Stimulated activated CD8-positive, alpha-beta memory T cell treated with anti-CD3 and anti-CD28 coated beads, Interleukin-7, amount 100 ng/mL, for 24 hours (primary cell): ENCODE results near the gene NFIL3.

ENCODE experiments used
- DNase-seq: peaks from one replicate; pipeline ENCODE4 v3.0.0-alpha.2; 2020; ENCODE audit warnings: low read depth

Gene NFIL3

GRCh38 chr9:91421971-91422757 is 1.5 kb downstream of the NFIL3 start:
- no peak for DNase-seq

DNA sequence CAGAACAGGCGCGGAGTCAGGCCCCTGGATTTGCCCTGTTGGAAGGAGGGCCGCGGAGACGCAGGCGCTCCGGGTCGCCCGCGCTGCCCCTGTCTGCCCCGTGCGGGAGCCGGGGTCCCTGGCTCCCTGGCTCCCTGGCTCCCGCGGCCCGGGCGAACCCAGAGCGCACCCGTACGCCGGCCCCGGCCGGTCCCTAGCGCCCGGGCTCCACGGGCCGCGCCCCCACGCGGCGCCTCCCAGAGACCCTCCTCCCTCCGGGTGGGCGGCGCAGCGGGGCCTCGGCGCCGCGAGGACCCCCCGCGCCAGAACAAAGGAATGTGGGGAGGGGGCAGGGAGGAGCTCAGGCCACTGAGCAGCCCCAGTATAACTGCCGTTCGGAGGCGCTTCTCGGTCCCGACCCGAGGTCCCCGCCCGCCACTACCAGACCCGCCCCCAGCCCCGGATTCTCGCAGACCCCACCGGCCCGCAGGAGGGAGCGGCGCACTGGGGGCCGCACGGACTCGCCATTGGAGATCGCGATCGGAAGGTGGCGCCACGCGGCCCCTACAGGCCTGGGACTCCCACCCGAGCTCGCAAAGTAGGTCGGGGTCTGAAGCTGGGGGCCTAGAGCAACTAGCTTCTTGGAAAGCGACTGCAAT is 2.4 kb downstream of the NFIL3 start:
- no peak for DNase-seq

DNA sequence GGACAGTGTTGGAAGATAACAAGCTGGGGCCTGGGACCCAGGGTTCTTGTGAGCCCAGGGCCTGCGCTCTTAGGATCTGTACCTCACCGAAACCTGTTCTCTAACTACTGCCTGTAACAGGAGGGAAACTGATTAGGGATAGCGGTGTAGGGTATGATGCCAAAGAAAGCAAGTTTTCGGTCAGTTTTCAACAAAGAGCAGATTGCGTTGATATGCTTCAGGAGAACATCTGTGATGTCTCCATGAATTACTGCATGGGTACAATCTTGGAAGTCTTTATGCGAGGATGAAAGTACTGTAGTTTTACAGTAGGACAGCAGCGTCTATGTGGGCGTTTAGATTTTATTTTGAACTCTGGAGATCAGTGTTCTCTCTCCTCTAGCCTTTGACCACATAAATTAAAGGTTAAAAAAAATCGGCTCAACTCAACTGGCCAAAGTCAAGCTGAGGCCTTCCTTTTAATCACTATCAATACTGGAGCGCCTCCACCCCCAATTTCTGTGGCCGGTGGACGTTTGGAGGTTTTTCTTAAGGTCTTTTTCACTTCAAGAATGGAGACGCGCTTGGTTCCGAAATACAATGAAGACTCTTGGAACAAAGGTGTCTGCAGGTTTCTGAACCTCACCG is 3.0 kb downstream of the NFIL3 start:
- DNase-seq: no peak

DNA sequence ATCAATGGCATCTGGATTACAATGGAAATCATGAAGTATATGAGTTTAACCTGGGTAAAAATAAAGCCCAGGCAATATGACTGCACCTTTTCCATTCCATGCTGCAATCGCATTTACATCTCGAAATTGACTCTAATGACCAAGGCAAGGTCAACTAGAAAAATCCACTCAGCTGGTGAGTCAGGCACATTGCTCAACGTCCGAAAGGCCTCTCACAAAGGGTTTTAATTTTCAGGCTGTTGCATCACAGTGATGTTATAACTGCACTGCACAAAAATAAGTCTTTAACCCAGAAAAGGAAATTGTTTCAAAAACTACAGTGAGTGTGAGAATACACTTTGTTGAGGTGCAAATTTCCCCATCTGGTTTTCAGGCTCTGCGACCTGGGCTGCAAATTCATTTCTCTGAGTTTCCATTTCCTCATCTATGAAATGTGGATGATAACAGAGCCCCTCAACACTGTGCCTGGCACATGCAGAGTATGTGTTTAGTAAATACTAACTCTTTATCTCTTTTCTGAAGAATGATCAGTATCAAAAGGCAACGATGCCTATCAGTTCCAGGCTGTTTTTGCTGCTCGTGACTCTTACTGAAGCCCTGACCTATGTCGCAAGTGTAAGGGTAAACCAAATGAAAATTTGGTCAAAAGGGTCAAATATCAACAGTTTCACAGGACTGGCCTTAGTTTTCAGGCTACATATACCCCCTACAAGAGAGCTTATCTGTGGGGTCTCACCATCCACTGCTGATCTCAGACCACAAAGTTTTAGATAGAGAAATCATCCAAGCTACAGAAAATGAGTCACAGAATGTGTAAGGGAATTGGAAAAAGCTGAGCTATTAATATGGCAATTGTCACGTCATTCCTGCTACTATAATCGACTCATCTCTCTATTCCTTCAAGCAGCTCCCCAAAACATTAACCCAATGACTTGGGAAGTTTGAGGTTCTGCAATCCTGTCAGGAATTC is 4.1 kb downstream of the NFIL3 start:
- DNase-seq: no peak

- no peak for DNase-seq
These were observed 5.4 kb downstream of the NFIL3 start for GRCh38 chr9:91418215-91418610.

GRCh38 chr9:91417602-91418214 is 5.9 kb downstream of the NFIL3 start:
- DNase-seq: no peak

DNA sequence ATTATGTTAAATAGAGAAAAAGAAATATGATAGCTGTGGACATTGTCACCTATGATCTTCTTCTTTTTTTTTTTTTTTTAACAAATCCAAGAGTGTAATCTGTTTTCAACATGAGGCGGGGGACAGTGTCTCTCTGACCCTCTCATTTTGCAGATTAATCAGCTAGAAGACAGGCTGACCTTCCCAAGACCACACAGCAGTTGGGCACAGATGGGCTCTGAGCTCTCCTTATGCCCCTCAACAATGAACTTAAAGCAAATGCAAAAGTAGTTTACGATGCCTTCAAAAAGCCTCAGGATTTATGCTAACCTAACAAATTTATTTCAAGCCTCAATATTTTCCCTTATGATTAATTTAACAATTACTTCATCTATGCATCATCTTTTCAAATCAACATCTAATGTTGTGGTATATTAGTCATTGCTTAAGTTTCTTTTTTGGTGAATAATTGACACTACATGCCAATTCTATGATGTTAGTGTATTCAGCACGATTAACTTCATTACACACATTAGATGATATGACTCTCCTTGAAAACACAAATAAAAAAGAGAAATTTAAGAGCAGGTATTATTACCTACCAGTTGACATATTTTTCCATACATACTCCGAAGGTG is 7.4 kb downstream of the NFIL3 start:
- DNase-seq: no peak

DNA sequence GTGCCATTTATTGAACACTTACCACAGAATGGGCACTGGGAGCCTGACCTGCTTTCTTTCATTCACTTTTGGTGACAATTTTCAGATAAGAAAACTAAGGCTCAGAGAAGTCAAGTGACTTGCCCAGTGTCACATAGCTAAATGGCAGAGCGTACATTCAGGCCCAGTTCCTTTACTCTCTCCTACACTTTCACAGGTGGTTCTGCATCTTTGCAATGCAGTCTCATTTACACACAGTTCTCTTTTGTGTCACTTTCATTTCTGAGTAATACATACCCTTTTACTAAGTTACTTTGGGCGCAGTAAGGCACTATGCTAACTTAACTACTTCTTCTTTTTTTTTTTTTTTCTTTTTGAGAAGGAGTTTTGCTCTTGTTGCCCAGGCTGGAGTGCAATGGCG is 8.3 kb downstream of the NFIL3 start:
- DNase-seq: no peak

DNA sequence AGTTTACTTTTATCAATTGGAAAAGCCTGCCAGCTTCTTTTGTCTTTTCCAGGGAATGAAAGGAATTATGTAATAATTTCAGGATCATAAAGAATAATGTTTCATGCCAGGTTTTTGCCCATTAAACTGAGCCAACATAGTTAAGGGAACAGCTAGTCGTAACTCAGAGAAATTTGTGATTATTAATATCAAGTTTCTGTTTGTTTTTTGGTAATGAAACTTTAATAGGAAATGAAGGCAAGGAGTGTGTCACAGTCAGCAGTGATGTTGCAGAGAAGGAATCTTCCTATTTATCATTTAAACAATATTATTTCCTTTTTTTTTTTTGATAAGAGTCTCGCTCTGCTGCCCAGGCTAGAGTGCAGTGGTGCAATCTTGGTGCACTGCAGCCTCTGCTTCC is 10.7 kb downstream of the NFIL3 start:
- DNase-seq: no peak

- no peak for DNase-seq
These were observed 12.4 kb downstream of the NFIL3 start for GRCh38 chr9:91411096-91411771.

- no peak for DNase-seq
These were observed 13.5 kb downstream of the NFIL3 start for GRCh38 chr9:91410161-91410560.

DNA sequence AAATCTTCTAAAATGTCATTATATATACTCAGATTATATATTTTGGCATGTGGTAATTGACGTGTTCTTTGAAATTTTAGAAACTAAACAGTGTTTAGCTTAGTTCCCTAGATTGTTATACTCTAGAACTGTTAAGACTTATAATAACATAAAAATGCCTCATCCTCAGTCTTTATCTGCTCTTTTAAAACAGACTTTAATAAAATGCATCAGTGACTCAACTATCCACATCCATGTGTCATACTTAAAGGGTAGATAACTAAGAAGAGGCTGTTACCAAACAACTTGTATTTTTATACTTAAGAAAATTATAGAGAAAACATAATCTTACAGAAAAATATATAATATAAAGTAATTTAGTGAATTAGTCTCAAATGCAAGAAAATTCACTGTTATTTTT is 15.2 kb downstream of the NFIL3 start:
- DNase-seq: no peak

DNA sequence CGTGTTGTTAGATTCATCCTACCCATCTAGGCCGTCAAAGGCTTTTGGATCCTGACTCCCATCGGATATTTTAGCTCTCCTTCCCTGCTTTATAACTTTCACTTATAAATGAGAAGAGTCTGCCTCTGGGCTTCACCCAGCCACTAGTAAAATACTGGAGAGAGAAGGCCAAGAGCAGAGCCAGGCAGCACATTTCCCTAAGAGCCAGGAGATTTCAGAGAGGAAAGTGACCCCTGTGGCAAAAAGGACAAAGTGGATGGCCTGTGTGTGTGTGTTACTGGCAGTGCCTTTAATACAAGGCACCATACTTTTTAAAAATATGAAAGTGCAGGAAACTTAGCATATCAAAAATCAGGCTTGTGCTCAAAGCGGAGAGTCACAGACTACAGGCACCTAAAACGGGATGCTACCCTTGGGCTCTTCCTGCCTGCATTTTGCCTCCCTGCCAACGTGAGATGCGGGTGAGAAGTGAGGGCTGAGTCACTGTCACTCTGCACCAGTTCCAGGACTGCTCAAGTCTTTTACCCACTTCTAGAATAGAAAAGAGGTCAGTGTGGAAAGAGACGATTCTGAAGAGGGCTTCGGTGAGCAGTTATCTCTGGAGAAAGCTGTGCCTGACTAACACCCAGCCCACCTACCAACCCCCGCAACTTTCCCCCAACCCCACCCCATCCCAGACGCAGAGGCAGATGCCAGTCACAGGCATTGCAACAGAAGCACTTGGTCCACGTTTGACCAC is 15.9 kb downstream of the NFIL3 start:
- no peak for DNase-seq

DNA sequence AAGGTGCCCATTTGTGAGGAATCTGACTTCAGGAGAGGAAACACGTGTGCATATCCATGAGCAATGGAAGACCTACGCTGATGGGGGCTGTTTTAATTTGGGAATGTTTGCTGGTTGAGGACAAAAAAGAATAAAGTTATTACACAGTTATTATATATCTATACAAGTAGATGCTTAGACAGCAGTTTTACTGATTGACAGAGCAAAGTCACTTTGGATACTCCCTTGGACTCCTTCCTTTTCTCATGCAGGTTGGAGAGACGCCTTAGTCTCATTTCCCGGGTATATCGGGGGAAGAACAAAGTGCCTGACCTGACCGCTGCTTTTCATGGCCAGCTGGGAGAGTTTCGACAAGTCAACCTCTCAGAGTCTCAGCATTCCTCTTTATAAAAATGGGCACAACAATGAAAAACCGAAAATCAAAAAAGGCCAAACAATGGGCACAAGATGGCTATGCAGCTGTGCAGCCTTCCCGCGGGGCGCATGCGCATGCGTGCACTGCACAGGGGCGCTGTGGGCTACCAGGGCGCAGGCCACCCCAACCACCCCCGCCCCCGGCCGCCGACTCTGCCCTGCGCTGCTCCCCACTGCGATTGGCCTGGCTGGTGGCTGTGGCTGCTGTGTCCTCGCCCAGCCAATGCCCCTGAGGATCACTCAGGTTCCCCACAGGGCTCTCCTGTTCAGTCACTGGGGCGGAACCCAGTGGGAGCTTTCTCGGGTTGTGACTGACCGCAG is 18.1 kb downstream of the NFIL3 start:
- DNase-seq: no peak

DNA sequence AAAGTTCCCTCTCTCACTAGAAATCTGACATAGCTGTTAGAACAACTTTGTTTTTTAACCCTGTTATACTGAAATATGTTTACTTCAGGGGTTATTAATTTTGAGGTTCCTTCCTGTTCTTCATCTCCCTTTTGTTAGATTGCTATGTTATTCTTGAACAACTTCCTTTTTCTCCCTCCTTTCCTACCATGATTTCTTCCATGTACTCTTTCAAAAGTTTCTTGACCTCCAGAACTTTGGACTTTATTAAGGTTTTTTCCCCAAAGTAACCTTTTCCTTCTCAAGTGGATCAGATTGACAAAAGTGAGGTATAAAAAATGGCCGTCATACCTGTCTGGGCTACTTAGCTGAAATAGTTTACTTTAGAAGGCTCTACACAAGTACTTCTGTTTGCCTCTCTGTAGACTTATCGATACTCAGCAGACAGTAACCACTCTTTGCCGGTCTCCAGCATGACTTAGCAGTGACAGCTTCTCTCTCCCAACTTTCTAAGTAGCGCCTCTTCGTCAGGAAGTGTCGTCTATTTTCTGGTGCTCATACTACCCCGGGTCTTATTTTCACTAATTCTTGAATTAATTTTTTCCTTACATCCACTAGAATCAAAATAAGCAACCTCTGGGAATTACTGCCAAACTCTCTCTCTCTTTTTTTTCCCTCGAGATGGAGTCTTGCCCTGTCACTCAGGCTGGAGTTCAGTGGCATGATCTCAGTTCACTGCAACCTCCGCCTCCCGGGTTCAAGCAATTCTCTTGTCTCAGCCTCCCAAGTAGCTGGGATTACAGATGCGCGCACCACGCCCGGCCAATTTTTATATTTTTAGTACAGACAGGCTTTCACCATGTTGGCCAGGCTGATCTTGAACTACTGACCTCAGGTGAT is 19.7 kb downstream of the NFIL3 start:
- DNase-seq: no peak

GRCh38 chr9:91398926-91399325 is 24.7 kb downstream of the NFIL3 start:
- no peak for DNase-seq

- DNase-seq: no peak
These were observed 27.8 kb downstream of the NFIL3 start for GRCh38 chr9:91395553-91396471.
